Sigmoid colon (tissue), 4 donors: ENCODE data around the gene IGSF9B.

Experiments
- CTCF ChIP-seq, 4 experiments: fragments of 450-650 bp in 3 of 4; fragments of 200-600 bp in 1 of 4; IDR thresholded peaks; one replicate each; pipeline ENCODE4 v1.5.1; 2016 to 2019; ENCODE audit warnings: antibody characterized with exemption in 4 of 4, mild to moderate bottlenecking in 3 of 4, moderate library complexity in 2 of 4
- EP300 ChIP-seq, 4 donors: sonication (generic); formaldehyde crosslinking; IDR thresholded peaks; one replicate each; pipeline ENCODE4 v1.6.1; 2017; ENCODE audit warnings: antibody characterized with exemption in 4 of 4
- POLR2A ChIP-seq, 2 donors: fragments of 450-650 bp; IDR thresholded peaks; one replicate each; pipeline ENCODE4 v1.6.1; 2016; ENCODE audit warnings: antibody characterized with exemption in 2 of 2, mild to moderate bottlenecking in 2 of 2, moderate library complexity in 2 of 2
- POLR2AphosphoS5 ChIP-seq, 4 donors: sonication (generic); formaldehyde crosslinking; IDR thresholded peaks; one replicate each; pipeline ENCODE4 v1.6.1; 2017; ENCODE audit warnings: antibody characterized with exemption in 4 of 4

- TF ChIP-seq CTCF (IDR thresholded peaks at IDR 0.05): no peak
- TF ChIP-seq POLR2AphosphoS5 (IDR thresholded peaks at IDR 0.05): no peak
- TF ChIP-seq POLR2A (IDR thresholded peaks at IDR 0.05): no peak
- TF ChIP-seq EP300 (IDR thresholded peaks at IDR 0.05): no peak
Observed at GRCh38 chr11:133991101-133991500, 34.3 kb upstream of the IGSF9B start.
